HT1080 (cell line): Measurements from ENCODE around the gene ELAPOR2. TPM values are rescaled to one million over a fixed set of nuclear protein-coding genes. Genes with fewer than 3 reads are reported as not detected.
A peak's percentile ranks its signal among the peaks of the same experiment; 100 is the strongest.
"Not testable (repeated sequence)": the region's sequence is repeated elsewhere in the genome, so short reads cannot be mapped to it uniquely, and the experiment has no call there.

Source experiments
- DNase-seq: peaks from one replicate; pipeline ENCODE4 v3.0.0-alpha.2; 2015; ENCODE audit warnings: low read depth
- total RNA-seq: library from RNA; depleted of rRNA; stranded (reverse); fragments of >200 nt; shearing (Covaris generic); gene quantifications from 2 replicates; pipeline ENCODE4 v1.2.3, GENCODE V29; 2014; rRNA removed

ELAPOR2 gene
- total RNA-seq, 1 experiment from 2014 or later: 7.7 TPM

DNA sequence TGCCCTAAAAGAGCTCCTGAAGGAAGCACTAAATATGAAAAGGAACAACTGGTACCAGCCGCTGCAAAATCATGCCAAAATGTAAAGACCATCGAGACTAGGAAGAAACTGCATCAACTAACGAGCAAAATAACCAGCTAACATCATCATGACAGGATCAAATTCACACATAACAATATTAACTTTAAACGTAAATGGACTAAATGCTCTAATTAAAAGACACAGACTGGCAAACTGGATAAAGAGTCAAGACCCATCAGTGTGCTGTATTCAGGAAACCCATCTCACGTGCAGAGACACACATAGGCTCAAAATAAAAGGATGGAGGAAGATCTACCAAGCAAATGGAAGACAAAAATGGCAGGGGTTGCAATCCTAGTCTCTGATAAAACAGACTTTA lies 17.9 kb downstream of the ELAPOR2 start:
- not testable (repeated sequence) for DNase-seq

DNA sequence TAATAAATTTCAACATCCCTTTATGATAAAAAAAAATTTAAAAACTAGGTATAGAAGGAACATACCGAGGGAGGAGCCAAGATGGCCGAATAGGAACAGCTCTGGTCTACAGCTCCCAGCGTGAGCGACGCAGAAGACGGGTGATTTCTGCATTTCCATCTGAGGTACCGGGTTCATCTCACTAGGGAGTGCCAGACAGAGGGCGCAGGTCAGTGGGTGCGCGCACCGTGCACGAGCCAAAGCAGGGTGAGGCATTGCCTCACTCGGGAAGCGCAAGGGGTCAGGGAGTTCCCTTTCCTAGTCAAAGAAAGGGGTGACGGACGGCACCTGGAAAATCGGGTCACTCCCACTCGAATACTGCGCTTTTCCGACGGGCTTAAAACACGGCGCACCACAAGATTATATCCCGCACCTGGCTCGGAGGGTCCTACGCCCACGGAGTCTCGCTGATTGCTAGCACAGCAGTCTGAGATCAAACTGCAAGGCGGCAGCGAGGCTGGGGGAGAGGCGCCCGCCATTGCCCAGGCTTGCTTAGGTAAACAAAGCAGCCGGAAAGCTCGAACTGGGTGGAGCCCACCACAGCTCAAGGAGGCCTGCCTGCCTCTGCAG lies 19.7 kb downstream of the ELAPOR2 start:
- DNase-seq: peak; percentile 33

DNA sequence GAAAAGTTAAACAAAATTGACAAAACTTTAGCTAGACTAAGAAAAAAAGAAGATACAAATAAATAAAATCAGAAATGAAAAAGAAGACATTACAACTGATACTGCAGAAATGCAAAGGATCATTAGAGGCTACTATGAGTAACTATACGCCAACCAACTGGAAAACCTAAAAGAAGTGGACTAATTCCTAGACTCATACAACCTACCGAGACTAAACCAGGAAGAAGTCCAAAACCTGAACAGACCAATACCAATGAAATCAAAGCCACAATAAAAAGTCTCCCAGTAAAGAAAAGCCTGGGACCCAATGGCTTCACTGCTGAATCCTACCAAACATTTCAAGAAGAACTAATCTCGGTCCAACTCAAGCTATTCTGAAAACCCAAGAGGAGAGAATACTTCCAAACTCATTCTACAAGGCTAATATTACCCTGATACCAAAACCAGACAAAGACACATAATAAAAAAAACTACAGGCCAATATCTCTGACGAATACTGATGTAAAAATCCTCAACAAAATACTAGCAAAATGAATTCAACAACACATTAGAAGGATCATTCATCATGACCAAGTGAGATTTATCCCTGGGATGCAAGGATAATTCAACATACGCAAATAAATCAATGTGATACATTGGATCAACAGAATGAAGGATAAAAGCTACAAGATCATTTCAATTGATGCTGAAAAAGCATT lies 20.3 kb downstream of the ELAPOR2 start:
- peak; percentile 15 for DNase-seq

DNA sequence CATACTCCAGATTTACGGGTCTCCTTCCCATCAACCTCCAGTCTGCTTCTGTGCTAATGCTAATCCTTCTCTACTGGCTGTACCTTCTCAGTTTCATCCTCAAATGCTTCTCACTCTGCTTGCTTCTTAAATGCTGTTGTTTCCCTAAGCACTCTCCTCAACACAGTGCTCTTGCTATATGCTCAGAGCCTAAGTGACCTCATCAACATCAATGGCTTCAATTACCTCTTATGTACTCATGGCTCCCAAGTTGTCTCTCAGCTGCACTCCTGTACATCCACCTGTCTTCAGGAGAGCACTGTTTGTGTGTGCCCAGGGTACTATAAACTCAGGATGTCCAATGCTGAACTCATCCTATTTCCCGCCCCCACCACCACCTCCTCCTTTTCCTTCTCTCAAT lies 22.5 kb downstream of the ELAPOR2 start:
- DNase-seq: no peak

DNA sequence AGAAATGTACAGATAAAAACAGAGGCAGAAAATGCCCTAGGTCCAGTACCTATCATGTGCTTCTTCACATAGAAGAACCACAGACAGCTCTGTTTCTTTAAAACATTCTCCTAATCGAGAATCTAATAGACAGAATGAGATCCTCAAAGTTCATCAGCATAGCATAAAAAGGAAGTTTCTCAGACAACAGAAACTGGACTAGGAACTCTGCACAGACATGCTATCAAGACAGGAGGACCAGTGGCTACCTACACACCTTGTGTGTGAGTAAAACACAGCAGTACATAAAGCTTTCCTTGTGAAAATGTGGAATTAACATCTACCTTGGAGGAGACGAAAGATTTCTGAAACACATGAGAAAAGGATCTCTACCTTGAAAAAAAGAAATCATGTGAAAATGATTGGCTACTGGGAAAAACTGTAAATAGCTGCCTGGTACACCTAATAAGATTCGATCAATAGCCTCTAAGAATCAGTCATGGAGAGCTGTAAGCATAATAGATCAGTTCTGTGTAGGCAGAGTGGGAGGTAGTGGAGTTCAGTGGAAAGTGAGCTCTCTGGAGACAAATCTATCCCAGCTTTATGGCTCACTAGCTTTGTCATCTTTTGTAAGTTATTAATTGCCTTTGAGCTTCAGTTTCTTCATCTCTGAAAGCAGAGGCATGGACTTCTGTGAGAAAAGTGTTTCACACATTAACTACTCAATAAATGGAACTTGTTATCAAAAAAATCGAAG lies 26.7 kb downstream of the ELAPOR2 start:
- no peak for DNase-seq

DNA sequence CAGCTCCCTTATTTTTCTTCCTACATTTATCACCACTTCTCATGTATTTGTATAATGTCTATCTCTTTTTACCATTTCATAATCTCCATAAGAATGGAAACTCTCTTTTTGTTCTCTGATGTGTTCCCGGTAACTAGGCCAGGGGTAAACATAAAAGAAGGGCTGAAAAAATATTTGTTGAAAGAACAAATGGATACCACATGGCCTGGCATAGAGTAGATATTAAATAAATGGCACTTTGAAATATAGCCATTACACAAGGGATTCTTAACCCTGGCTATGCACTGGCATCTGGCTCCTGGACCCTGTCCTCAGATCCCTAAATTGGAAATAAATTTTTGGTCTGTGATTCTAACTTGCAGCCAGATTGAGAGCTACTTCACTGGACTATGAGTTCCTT lies 30.4 kb downstream of the ELAPOR2 start:
- no peak for DNase-seq

DNA sequence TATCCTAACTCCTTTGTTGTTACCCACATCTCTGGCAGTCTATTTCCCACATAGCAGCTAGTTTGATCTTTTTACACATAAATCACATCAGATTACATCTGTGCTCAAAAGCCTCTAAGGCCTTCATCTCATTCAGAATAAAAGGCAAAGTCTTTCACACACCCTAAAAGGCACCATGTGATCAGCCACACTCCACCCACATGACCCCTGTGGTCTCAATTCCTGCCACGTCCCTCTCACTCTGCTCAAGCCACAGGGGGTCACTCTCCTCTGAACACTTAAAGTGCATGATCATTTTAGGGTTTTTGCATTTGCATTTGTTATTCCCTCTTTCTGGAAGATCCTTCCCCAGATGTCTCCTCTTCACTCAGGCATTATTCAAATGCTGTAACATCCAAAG lies 30.8 kb downstream of the ELAPOR2 start:
- DNase-seq: no peak

DNA sequence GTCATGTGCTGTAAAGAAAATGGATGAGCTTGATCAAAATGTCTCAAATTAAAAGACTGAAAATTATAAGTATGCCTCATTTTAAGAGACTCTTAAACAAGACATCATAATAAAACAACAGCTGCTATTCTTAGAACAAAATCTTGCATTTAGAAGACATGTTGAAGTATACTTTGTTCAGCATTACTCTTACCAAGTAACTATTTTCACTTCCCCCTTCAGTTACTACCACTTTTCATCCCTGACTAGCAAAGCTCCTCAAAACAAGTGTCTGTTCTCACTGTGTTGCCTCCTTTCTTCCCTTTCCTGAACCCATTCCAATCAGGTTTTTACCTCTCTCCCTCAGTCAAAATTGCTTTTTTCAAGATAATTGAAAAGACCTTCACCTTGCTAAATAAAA lies 31.6 kb downstream of the ELAPOR2 start:
- no peak for DNase-seq

DNA sequence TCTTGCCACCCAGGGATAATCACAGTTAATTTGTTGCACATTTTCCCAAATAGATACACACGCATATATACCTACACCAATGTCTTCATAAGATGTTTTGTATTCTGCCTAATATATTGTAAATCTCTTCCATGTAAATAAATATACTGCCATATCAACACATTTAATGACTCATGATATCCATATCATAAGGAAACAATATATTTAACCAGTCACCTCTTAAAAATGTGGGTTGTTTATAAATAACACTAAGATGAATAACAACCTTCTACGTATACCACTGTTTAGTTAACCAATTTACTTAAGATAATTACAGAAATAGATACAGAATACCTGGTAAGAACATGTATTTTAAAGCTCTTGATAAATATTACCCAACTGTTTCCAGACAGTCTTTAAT lies 38.2 kb downstream of the ELAPOR2 start:
- no peak for DNase-seq

DNA sequence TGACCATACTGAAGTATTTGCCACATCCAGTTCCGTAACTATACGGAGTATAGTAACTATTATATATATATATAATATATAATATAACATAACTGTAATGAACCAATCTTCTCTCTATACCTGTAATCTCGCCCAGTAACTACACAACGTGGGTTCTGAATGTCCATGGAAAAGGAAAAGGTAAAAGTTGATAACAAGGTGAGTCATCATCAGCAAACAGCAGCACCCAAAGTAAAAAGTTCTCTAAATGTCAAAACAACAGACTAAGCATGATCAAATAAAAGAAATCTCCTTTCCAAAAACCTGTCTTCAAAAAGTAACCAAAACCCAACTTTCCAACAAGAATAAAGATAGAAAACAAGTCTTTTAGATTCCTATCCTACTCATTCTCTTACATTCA lies 42.8 kb downstream of the ELAPOR2 start:
- DNase-seq: no peak

DNA sequence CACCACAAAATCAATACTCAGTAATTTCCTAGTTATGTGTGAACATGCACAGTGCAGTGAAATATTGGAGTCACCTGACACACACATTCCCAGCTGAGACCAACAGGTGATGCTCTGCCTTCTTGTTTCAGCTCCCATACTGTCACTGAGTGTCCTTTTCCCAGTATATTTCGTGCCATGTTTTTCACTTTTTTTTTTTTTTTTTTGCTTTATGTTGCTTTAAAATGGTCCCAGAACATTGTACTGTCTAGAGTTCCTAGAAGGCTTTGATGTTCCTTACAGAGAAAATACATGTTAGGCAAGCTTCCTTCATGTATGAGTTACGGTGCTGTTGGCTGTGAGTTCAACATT lies 45.6 kb downstream of the ELAPOR2 start:
- DNase-seq: no peak

DNA sequence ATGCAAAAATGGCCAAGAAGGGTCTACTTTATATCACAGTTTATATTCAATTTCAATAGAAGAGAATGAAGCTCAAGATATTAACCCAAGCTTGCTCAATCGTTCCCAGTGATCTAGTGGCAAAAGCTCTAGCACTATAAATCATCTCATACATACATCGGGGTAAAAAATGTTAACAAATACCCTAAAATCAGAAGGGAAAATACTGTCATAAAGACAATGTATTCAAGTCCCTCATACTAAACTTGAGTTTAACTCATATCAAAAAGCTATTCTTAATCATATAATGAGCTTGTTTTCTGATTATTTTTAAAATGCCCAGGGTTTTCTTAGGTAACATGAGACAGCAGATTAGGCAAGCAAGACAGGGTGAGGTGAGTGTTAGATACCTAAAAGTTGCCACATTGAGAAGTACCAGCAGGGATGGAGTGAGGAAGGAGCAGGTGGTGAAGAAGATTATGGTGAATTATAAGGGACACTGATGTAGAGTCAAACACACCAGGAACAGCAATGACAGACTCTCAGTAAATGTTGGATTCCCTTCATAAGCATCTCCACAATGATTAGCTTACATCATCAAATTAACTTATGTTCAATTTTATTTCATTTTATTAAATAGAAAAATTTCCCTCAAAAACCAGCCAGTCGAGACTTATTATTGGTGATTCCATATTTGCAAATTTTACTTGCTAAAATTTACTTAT lies 46.2 kb downstream of the ELAPOR2 start:
- no peak for DNase-seq

Other genes with a start within 250 kb of the ELAPOR2 start
- gene DMTF1, start 92.8 kb upstream of the ELAPOR2 start, total RNA-seq: 28.8 and 36.5 TPM in 2 replicates
- 33.0 and 34.4 TPM in 2 replicates for gene TMEM243, start 160.1 kb upstream of the ELAPOR2 start, total RNA-seq